GM12801 (cell line): ENCODE results near the gene ELP1.

Experiments
- CTCF ChIP-seq: IDR thresholded peaks from one replicate; pipeline ENCODE4 v1.5.1; 2011; ENCODE audit warnings: control low read depth; ENCODE audit not compliant: insufficient read length; ENCODE audit errors: extremely low read depth

ELP1 gene

GRCh38 chr9:108854094-108854493, 79.8 kb downstream of the ELP1 start:
- TF ChIP-seq CTCF, result no peak

GRCh38 chr9:108852079-108852478, 81.8 kb downstream of the ELP1 start:
- no peak for TF ChIP-seq CTCF

GRCh38 chr9:108851138-108851537, 82.8 kb downstream of the ELP1 start:
- TF ChIP-seq CTCF, result no peak

- no peak for TF ChIP-seq CTCF
Observed at GRCh38 chr9:108850293-108850897, 83.5 kb downstream of the ELP1 start.

GRCh38 chr9:108845947-108846346, 88.0 kb downstream of the ELP1 start:
- no peak for TF ChIP-seq CTCF

GRCh38 chr9:108845507-108845906, 88.4 kb downstream of the ELP1 start:
- no peak for TF ChIP-seq CTCF

- no peak for TF ChIP-seq CTCF
Observed at GRCh38 chr9:108844856-108845255, 89.1 kb downstream of the ELP1 start.

- TF ChIP-seq CTCF, result no peak
Observed at GRCh38 chr9:108844391-108844790, 89.5 kb downstream of the ELP1 start.
